HEK293T (cell line): ENCODE results near the gene USP13.

Experiments used
- CTCF ChIA-PET: fragments of 350-600 bp; formaldehyde crosslinking; extraction: SDS; loops from one replicate; lab custom pipeline; 2021; ENCODE audit warnings: antibody characterized with exemption, inconsistent platforms; lab: Yijun Ruan, JAX
- POLR2A ChIA-PET: fragments of 350-600 bp; formaldehyde crosslinking; extraction: SDS; loops from one replicate; lab custom pipeline; 2020; ENCODE audit warnings: antibody characterized with exemption, inconsistent platforms; lab: Yijun Ruan, JAX
- DNase-seq: peaks from one replicate; pipeline ENCODE4 v3.0.0; 2012; ENCODE audit warnings: mixed read lengths; ENCODE audit errors: extremely low spot score
- ARNT ChIP-seq: fragments of 450-650 bp; IDR thresholded peaks from 2 replicates; pipeline ENCODE4 v1.6.1; 2017; ENCODE audit warnings: mild to moderate bottlenecking
- BHLHE40 ChIP-seq: fragments of 450-650 bp; IDR thresholded peaks from 2 replicates; pipeline ENCODE4 v1.6.1; 2016; ENCODE audit warnings: mild to moderate bottlenecking, moderate library complexity, borderline replicate concordance
- CTBP1 ChIP-seq: fragments of 450-650 bp; IDR thresholded peaks from 2 replicates; pipeline ENCODE4 v1.6.1; 2016; ENCODE audit warnings: borderline replicate concordance
- ELF4 ChIP-seq: fragments of 450-650 bp; IDR thresholded peaks from 2 replicates; pipeline ENCODE4 v1.6.1; 2017; ENCODE audit warnings: antibody characterized with exemption
- FOXA1 ChIP-seq: fragments of 450-650 bp; IDR thresholded peaks from 2 replicates; pipeline ENCODE4 v1.6.1; 2016; ENCODE audit warnings: mild to moderate bottlenecking
- FOXK2 ChIP-seq: fragments of 450-650 bp; IDR thresholded peaks from 2 replicates; pipeline ENCODE4 v1.6.1; 2016; ENCODE audit warnings: mild to moderate bottlenecking
- FOXM1 ChIP-seq: fragments of 450-650 bp; IDR thresholded peaks from 2 replicates; pipeline ENCODE4 v1.6.1; 2017; ENCODE audit warnings: mild to moderate bottlenecking, borderline replicate concordance
- HDGF ChIP-seq: fragments of 450-650 bp; IDR thresholded peaks from 2 replicates; pipeline ENCODE4 v1.6.1; 2017; ENCODE audit warnings: antibody characterized with exemption, borderline replicate concordance
- L3MBTL2 ChIP-seq: fragments of 450-650 bp; conservative IDR thresholded peaks from 2 replicates; pipeline ENCODE4 v1.6.1; 2016; ENCODE audit warnings: mild to moderate bottlenecking
- LEF1 ChIP-seq: fragments of 450-650 bp; IDR thresholded peaks from 2 replicates; pipeline ENCODE4 v1.6.1; 2017; ENCODE audit warnings: mild to moderate bottlenecking, borderline replicate concordance
- NFRKB ChIP-seq: fragments of 450-650 bp; IDR thresholded peaks from 2 replicates; pipeline ENCODE4 v1.6.1; 2016; ENCODE audit warnings: mild to moderate bottlenecking, moderate library complexity
- SP1 ChIP-seq: fragments of 450-650 bp; IDR thresholded peaks from 2 replicates; pipeline ENCODE4 v1.6.1; 2017
- SUZ12 ChIP-seq: fragments of 450-650 bp; IDR thresholded peaks from 2 replicates; pipeline ENCODE4 v1.6.1; 2016; ENCODE audit warnings: mild to moderate bottlenecking
- TARDBP ChIP-seq: fragments of 450-650 bp; IDR thresholded peaks from 2 replicates; pipeline ENCODE4 v1.6.1; 2016
- ZNF384 ChIP-seq: fragments of 450-650 bp; IDR thresholded peaks from 2 replicates; pipeline ENCODE4 v1.6.1; 2016
- TF ChIP-seq, protein P1 (sequence below): fragments of 450-650 bp; IDR thresholded peaks from 2 replicates; pipeline ENCODE4 v1.6.1; 2016

USP13 gene

GRCh38 chr3:179702271-179702947 is 49.6 kb downstream of the USP13 start:
- no peak for DNase-seq
- POLR2A ChIA-PET, result no interaction called here
- CTCF ChIA-PET, result no interaction called here
- TF ChIP-seq LEF1 (no peak), BHLHE40 (no peak), NFRKB (no peak), L3MBTL2 (no peak), CTBP1 (no peak), FOXA1 (no peak), SP1 (no peak), FOXM1 (no peak)
- TF ChIP-seq, protein P1, sequence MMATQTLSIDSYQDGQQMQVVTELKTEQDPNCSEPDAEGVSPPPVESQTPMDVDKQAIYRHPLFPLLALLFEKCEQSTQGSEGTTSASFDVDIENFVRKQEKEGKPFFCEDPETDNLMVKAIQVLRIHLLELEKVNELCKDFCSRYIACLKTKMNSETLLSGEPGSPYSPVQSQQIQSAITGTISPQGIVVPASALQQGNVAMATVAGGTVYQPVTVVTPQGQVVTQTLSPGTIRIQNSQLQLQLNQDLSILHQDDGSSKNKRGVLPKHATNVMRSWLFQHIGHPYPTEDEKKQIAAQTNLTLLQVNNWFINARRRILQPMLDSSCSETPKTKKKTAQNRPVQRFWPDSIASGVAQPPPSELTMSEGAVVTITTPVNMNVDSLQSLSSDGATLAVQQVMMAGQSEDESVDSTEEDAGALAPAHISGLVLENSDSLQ, result no peak

DNA sequence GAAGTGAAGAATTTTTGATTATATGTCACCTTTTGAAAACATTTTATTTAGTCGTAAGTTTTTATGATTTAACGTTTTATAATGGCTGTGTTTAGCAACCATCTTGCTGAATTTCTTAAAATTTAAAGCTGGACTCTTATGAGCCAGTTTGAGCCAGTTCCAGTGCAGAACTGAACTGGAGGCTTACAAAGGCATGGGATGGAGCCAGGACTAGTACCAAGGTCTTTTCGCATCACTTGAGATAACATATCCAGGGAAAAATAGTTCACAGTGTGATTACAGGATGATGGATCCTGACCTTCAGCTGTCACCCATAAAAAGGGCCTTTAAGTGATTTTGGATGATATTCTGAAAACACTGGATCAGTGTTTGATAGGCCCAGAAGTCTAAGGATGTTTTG is 51.0 kb downstream of the USP13 start:
- ChIA-PET POLR2A (no interaction called here), CTCF (no interaction called here)
- no peak for TF ChIP-seq ZNF384
- TF ChIP-seq ARNT, result no peak
- TF ChIP-seq CTBP1, result no peak
- TF ChIP-seq L3MBTL2, result no peak
- TF ChIP-seq SUZ12, result no peak
- no peak for TF ChIP-seq BHLHE40
- no peak for TF ChIP-seq TARDBP
- no peak for TF ChIP-seq ELF4
- TF ChIP-seq NFRKB, result no peak
- no peak for TF ChIP-seq HDGF
- TF ChIP-seq FOXK2, result no peak
- TF ChIP-seq SP1, result no peak
- TF ChIP-seq, protein P1, result no peak
- no peak for TF ChIP-seq FOXA1
- DNase-seq, result no peak

DNA sequence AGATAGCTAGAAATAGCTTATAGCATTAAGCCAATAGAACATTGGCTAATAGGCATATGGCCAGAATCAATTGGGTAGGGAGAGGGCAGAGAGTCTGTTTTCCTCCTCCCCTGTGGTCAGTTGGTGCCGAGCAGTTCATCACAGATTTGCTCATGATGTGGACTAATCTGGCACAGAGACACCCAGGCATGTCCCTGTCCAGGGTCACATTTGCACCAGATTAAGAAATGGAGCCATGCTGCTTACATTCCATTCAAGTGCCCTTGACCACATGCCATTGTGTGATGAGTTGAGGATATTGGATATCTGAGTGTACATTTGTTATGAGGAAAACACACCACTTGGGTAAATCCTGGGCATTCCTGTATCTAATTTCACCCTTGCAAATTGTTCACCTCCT is 53.4 kb downstream of the USP13 start:
- DNase-seq, result no peak
- no peak for TF ChIP-seq NFRKB
- TF ChIP-seq BHLHE40, result no peak
- no peak for TF ChIP-seq SUZ12
- TF ChIP-seq L3MBTL2, result no peak
- TF ChIP-seq TARDBP, result no peak
- no peak for TF ChIP-seq FOXA1
- TF ChIP-seq SP1, result no peak
- TF ChIP-seq CTBP1, result no peak
- TF ChIP-seq LEF1, result no peak
- TF ChIP-seq ELF4, result no peak
- no peak for TF ChIP-seq FOXK2
- no peak for TF ChIP-seq FOXM1
- TF ChIP-seq HDGF, result no peak
- TF ChIP-seq ZNF384, result no peak
- TF ChIP-seq, protein P1, result no peak
- TF ChIP-seq ARNT, result no peak
- POLR2A ChIA-PET, result no interaction called here
- CTCF ChIA-PET, result no interaction called here

DNA sequence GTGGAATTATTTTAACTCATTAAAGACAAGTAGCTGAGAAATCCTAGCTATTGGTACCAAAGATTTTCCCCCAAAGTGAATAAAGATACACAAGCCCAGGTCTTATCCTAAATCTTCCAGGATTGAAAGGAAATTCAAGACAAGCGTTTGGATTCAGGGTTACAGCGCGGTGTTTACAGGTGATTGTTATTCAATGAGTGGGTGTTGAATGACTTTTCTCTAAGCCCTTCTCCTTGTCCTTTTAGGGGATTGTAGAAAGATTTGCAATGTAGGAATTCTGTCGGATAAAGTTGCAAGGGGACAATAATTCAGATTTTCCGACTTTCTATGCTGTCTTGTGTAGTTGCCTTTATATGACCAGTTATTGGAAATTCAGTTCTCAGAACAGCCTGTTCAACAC is 57.2 kb downstream of the USP13 start:
- POLR2A ChIA-PET, result no interaction called here
- TF ChIP-seq FOXA1, result no peak
- no peak for TF ChIP-seq L3MBTL2
- no peak for TF ChIP-seq HDGF
- CTCF ChIA-PET, result interaction anchor here (0.7 kb wide), 1 partner anchor 1732 kb away, joined by 3 read pairs; no protein-coding TSS in a partner anchor
- DNase-seq, result no peak

DNA sequence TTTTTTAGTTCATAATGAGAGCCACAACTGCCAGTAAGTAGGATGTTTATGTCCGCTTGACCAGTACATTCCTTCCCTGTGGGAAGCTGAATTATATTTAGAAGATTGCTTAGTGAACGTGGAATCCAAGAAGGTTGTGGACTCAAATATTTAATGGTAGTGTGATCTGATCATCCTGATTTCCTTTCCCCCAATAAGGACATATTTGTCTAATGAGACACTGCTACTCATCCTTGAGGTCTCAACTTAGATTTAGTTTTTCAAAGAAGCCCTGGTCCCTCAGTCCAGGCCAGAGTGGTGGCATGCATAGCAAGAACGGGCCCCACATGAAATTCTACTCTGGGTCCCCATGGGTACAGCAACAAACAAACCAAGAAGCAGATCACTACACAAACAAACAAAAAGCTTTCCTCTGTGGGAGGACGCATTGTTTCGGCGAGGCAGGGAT is 60.8 kb downstream of the USP13 start:
- ChIA-PET CTCF (no interaction called here), POLR2A (no interaction called here)
- DNase-seq, result no peak
- TF ChIP-seq NFRKB (no peak), L3MBTL2 (no peak), ZNF384 (no peak), HDGF (no peak), SUZ12 (no peak), FOXK2 (no peak), ARNT (no peak), LEF1 (no peak), BHLHE40 (no peak)
- TF ChIP-seq, protein P1, result no peak

- POLR2A ChIA-PET, result no interaction called here
- CTCF ChIA-PET, result interaction anchor here (0.6 kb wide), 1 partner anchor 341 kb away, joined by 4 read pairs; no protein-coding TSS in a partner anchor
- no peak for DNase-seq
- TF ChIP-seq, protein P1, result no peak
- TF ChIP-seq CTBP1 (no peak), LEF1 (no peak)
Observed at GRCh38 chr3:179715582-179715981, 62.7 kb downstream of the USP13 start.
